OCI-LY3 (cell line): ENCODE results near the gene INS.

Experiments used
- CTCF ChIP-seq: fragments of 200-600, 300-600 bp; sonication (generic); IDR thresholded peaks from 2 replicates; pipeline ENCODE4 v1.5.1; 2014; ENCODE audit warnings: antibody characterized with exemption, low read length, low read depth
- EZH2phosphoT487 ChIP-seq: fragments of 200-600 bp; shearing (Covaris generic); IDR thresholded peaks from 2 replicates; pipeline ENCODE4 v1.6.1; 2018; ENCODE audit warnings: antibody characterized with exemption, mixed run types, low read depth

- TF ChIP-seq CTCF (no peak), EZH2phosphoT487 (no peak)
These were observed 26.3 kb upstream of the INS start for GRCh38 chr11:2187280-2187707.
